ENCODE data around the gene BOLL. TPM values are rescaled to one million over a fixed set of nuclear protein-coding genes. Genes with fewer than 3 reads are reported as not detected.
"Not testable (repeated sequence)": the region's sequence is repeated elsewhere in the genome, so short reads cannot be mapped to it uniquely, and the experiment has no call there.

BOLL gene
- total RNA-seq, 2 experiments from 2014 or later = not detected

- H3K4me1 Mint-ChIP-seq (ENCODE audit: low read depth) = peaks cover 29% of the 10 kb centered on the region
- ChIA-PET CTCF (interaction anchor here (0.6 to 0.9 kb wide), 2 partner anchors 91 to 111 kb away, joined by 3 read pairs; partner anchors contain the start of gene PLCL1), POLR2A (no interaction called here)
- ATAC-seq (no peak), DNase-seq (no peak)
- H3K36me3 Mint-ChIP-seq (ENCODE audit: low read depth) = peaks cover 39% of the 10 kb centered on the region
- no peaks in the 10 kb centered on the region for H3K9me3 Mint-ChIP-seq (ENCODE audit: insufficient read depth)
- H3K4me3 Mint-ChIP-seq = no peak overlapping the region
- no peaks in the 10 kb centered on the region for H3K27me3 Mint-ChIP-seq (ENCODE audit: low read depth)
- no peak overlapping the region for H3K27ac Mint-ChIP-seq
These were observed 71.8 kb downstream of the BOLL start for GRCh38 chr2:197713271-197713670.

- CTCF ChIA-PET = interaction anchor here (0.9 to 1.1 kb wide), 3 partner anchors 67 to 416 kb away, joined by 3 to 4 read pairs (median 3); no protein-coding TSS in a partner anchor
- ATAC-seq (no peak), DNase-seq (no peak)
- Mint-ChIP-seq H3K4me1 (ENCODE audit: low read depth) (peaks cover 40% of the 10 kb centered on the region), H3K4me3 (no peak overlapping the region), H3K27ac (no peak overlapping the region), H3K36me3 (ENCODE audit: low read depth) (peaks cover 45% of the 10 kb centered on the region), H3K27me3 (ENCODE audit: low read depth) (no peaks in the 10 kb centered on the region), H3K9me3 (ENCODE audit: insufficient read depth) (no peaks in the 10 kb centered on the region)
- POLR2A ChIA-PET = no interaction called here
These were observed 73.5 kb downstream of the BOLL start for GRCh38 chr2:197711578-197711977.

GRCh38 chr2:197710424-197711042, 74.6 kb downstream of the BOLL start:
- Mint-ChIP-seq H3K4me3 (no peak overlapping the region), H3K27ac (no peak overlapping the region), H3K4me1 (ENCODE audit: low read depth) (peaks cover 42% of the 10 kb centered on the region), H3K9me3 (ENCODE audit: insufficient read depth) (no peaks in the 10 kb centered on the region), H3K36me3 (ENCODE audit: low read depth) (peaks cover 48% of the 10 kb centered on the region), H3K27me3 (ENCODE audit: low read depth) (no peaks in the 10 kb centered on the region)
- peak; percentile 41 for DNase-seq
- POLR2A ChIA-PET = no interaction called here
- CTCF ChIA-PET = no interaction called here
- no peak for ATAC-seq

GRCh38 chr2:197709140-197709539, 76.0 kb downstream of the BOLL start:
- POLR2A ChIA-PET; H3K4me3 Mint-ChIP-seq; H3K27me3 Mint-ChIP-seq (ENCODE audit: low read depth); H3K27ac Mint-ChIP-seq; H3K9me3 Mint-ChIP-seq (ENCODE audit: insufficient read depth); ATAC-seq; CTCF ChIA-PET; DNase-seq: not testable (repeated sequence)
- peaks cover 47% of the 10 kb centered on the region for H3K4me1 Mint-ChIP-seq (ENCODE audit: low read depth)
- peaks cover 47% of the 10 kb centered on the region for H3K36me3 Mint-ChIP-seq (ENCODE audit: low read depth)

- DNase-seq (no peak), ATAC-seq (no peak)
- POLR2A ChIA-PET = no interaction called here
- Mint-ChIP-seq H3K27ac (no peak overlapping the region), H3K9me3 (ENCODE audit: insufficient read depth) (no peaks in the 10 kb centered on the region), H3K36me3 (ENCODE audit: low read depth) (peaks cover 43% of the 10 kb centered on the region), H3K27me3 (ENCODE audit: low read depth) (no peaks in the 10 kb centered on the region), H3K4me3 (peak overlapping the region; percentile 36), H3K4me1 (ENCODE audit: low read depth) (peaks cover 50% of the 10 kb centered on the region)
- CTCF ChIA-PET = interaction anchor here (0.7 kb wide), 1 partner anchor 70 kb away, joined by 4 read pairs; no protein-coding TSS in a partner anchor
These were observed 76.8 kb downstream of the BOLL start for GRCh38 chr2:197708331-197708730.

- peaks cover 36% of the 10 kb centered on the region for H3K36me3 Mint-ChIP-seq (ENCODE audit: low read depth)
- H3K27ac Mint-ChIP-seq = peak overlapping the region; percentile 64
- H3K27me3 Mint-ChIP-seq (ENCODE audit: low read depth) = no peaks in the 10 kb centered on the region
- POLR2A ChIA-PET = interaction anchor here (1.2 to 2.8 kb wide), 3 partner anchors 72 to 273 kb away, joined by 4 to 10 read pairs (median 4); partner anchors contain the start of genes HSPD1, HSPE1 and SF3B1
- ATAC-seq = no peak
- H3K4me1 Mint-ChIP-seq (ENCODE audit: low read depth) = peaks cover 44% of the 10 kb centered on the region
- no peaks in the 10 kb centered on the region for H3K9me3 Mint-ChIP-seq (ENCODE audit: insufficient read depth)
- CTCF ChIA-PET = interaction anchor here (0.7 to 3.1 kb wide), 10 partner anchors 9 to 589 kb away, joined by 3 to 24 read pairs (median 6); no protein-coding TSS in a partner anchor
- peak overlapping the region; percentile 89 for H3K4me3 Mint-ChIP-seq
- DNase-seq = no peak
These were observed 77.6 kb downstream of the BOLL start for GRCh38 chr2:197707316-197708213.

GRCh38 chr2:197706839-197707207, 78.3 kb downstream of the BOLL start:
- Mint-ChIP-seq H3K4me3 (peak overlapping the region; percentile 89), H3K4me1 (ENCODE audit: low read depth) (peaks cover 44% of the 10 kb centered on the region), H3K36me3 (ENCODE audit: low read depth) (peaks cover 34% of the 10 kb centered on the region), H3K27me3 (ENCODE audit: low read depth) (no peaks in the 10 kb centered on the region), H3K9me3 (ENCODE audit: insufficient read depth) (no peaks in the 10 kb centered on the region), H3K27ac (no peak overlapping the region)
- ChIA-PET POLR2A (interaction anchor here (1.2 to 2.8 kb wide), 3 partner anchors 73 to 272 kb away, joined by 4 to 10 read pairs (median 4); partner anchors contain the start of genes HSPD1, HSPE1 and SF3B1), CTCF (interaction anchor here (0.7 to 3.1 kb wide), 9 partner anchors 10 to 590 kb away, joined by 3 to 24 read pairs (median 6); no protein-coding TSS in a partner anchor)
- DNase-seq (no peak), ATAC-seq (no peak)

GRCh38 chr2:197705912-197706838, 78.9 kb downstream of the BOLL start:
- ATAC-seq = no peak
- Mint-ChIP-seq H3K4me3 (peak overlapping the region; percentile 89), H3K36me3 (ENCODE audit: low read depth) (peaks cover 31% of the 10 kb centered on the region), H3K9me3 (ENCODE audit: insufficient read depth) (no peaks in the 10 kb centered on the region), H3K4me1 (ENCODE audit: low read depth) (peaks cover 44% of the 10 kb centered on the region), H3K27ac (peak overlapping the region; percentile 88), H3K27me3 (ENCODE audit: low read depth) (no peaks in the 10 kb centered on the region)
- CTCF ChIA-PET = interaction anchor here (0.7 to 3.1 kb wide), 10 partner anchors 11 to 907 kb away, joined by 3 to 24 read pairs (median 6); partner anchors contain the start of gene GTF3C3
- peak; percentile 65 for DNase-seq
- POLR2A ChIA-PET = interaction anchor here (1.2 to 2.8 kb wide), 5 partner anchors 10 to 271 kb away, joined by 4 to 12 read pairs (median 5); partner anchors contain the start of genes HSPD1, HSPE1, MOB4 and SF3B1

- ChIA-PET CTCF (interaction anchor here (0.7 to 3.1 kb wide), 5 partner anchors 11 to 906 kb away, joined by 3 to 24 read pairs (median 7); partner anchors contain the start of gene GTF3C3), POLR2A (interaction anchor here (0.8 to 2.8 kb wide), 6 partner anchors 11 to 270 kb away, joined by 3 to 12 read pairs (median 7); partner anchors contain the start of genes HSPD1, HSPE1, MOB4 and SF3B1)
- DNase-seq = peak; percentile 94
- H3K4me3 Mint-ChIP-seq = peak within 1 kb of the TSS; percentile 89
- no peaks in the 10 kb centered on the region for H3K27me3 Mint-ChIP-seq (ENCODE audit: low read depth)
- peaks cover 28% of the 10 kb centered on the region for H3K36me3 Mint-ChIP-seq (ENCODE audit: low read depth)
- H3K27ac Mint-ChIP-seq = peak within 1 kb of the TSS; percentile 88
- peak; percentile 91 for ATAC-seq
- H3K9me3 Mint-ChIP-seq (ENCODE audit: insufficient read depth) = no peaks in the 10 kb centered on the region
- peaks cover 42% of the 10 kb centered on the region for H3K4me1 Mint-ChIP-seq (ENCODE audit: low read depth)
These were observed 79.8 kb downstream of the BOLL start, which contains the start of gene MARS2 for GRCh38 chr2:197705121-197705911. TSS of gene MARS2 (plus strand) at chr2:197705369. CDS start at chr2:197705406, 37 bp downstream.

Data from activated CD8-positive, alpha-beta T cell treated with anti-CD3 and anti-CD28 coated beads, Interleukin-2, amount 10 ng/mL, durations not matched to agents 7 days and 5 days (primary cell).